Ishikawa (cell line): Measurements from ENCODE around the gene DCHS2.
A peak's percentile ranks its signal among the peaks of the same experiment; 100 is the strongest.

Experiments used
- CEBPB ChIP-seq: IDR thresholded peaks from 2 replicates; pipeline ENCODE4 v1.6.1; 2012
- CREB1 ChIP-seq: IDR thresholded peaks from 2 replicates; pipeline ENCODE4 v1.6.1; 2012; ENCODE audit warnings: low read depth
- EGR1 ChIP-seq: IDR thresholded peaks from 2 replicates; pipeline ENCODE4 v1.6.1; 2012
- EP300 ChIP-seq: IDR thresholded peaks from 2 replicates; pipeline ENCODE4 v1.6.1; 2012; ENCODE audit warnings: borderline replicate concordance
- FOXM1 ChIP-seq: IDR thresholded peaks from 2 replicates; pipeline ENCODE4 v1.6.1; 2012; ENCODE audit warnings: low read depth, borderline replicate concordance
- NFIC ChIP-seq: IDR thresholded peaks from 2 replicates; pipeline ENCODE4 v1.6.1; 2012
- TAF1 ChIP-seq: IDR thresholded peaks from 2 replicates; pipeline ENCODE4 v1.6.1; 2012; ENCODE audit warnings: low read depth, mild to moderate bottlenecking
- TCF12 ChIP-seq: IDR thresholded peaks from 2 replicates; pipeline ENCODE4 v1.6.1; 2012; ENCODE audit warnings: low read depth
- TEAD4 ChIP-seq: IDR thresholded peaks from 2 replicates; pipeline ENCODE4 v1.6.1; 2012
- YY1 ChIP-seq: IDR thresholded peaks from 2 replicates; pipeline ENCODE4 v1.6.1; 2012; ENCODE audit warnings: low read depth
- ZBTB7A ChIP-seq: IDR thresholded peaks from 2 replicates; pipeline ENCODE4 v1.6.1; 2012; ENCODE audit warnings: low read depth
- TF ChIP-seq, protein P1 (sequence below): IDR thresholded peaks from 2 replicates; pipeline ENCODE4 v1.6.1; 2012
- TF ChIP-seq, protein P2 (sequence below): IDR thresholded peaks from 2 replicates; pipeline ENCODE4 v1.6.1; 2012; ENCODE audit warnings: low read depth, mild to moderate bottlenecking
- TF ChIP-seq, protein P3 (sequence below): IDR thresholded peaks from 2 replicates; pipeline ENCODE4 v1.6.1; 2012

The DCHS2 gene

DNA sequence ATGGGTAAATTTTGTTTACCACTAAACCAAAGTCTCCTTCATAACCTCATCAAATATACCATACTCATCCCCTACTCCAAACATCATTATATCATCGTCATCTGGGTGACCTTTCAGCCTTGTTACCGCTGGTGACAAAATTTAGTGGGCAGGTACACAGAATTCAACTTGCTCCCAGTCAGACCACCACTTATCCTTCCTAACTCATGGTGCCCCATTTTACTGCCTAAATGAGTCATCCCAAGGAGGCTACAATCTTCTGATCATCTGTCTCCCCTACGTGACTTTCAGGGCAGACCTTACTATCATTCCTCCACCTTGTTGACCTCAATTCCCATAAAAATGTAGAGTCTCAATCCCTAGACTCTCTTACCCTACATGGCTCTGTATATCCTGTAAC is 49.6 kb downstream of the DCHS2 start:
- TF ChIP-seq EGR1 (no peak), TCF12 (no peak), FOXM1 (no peak), TEAD4 (no peak), CREB1 (no peak), EP300 (no peak)
- TF ChIP-seq, protein P1, sequence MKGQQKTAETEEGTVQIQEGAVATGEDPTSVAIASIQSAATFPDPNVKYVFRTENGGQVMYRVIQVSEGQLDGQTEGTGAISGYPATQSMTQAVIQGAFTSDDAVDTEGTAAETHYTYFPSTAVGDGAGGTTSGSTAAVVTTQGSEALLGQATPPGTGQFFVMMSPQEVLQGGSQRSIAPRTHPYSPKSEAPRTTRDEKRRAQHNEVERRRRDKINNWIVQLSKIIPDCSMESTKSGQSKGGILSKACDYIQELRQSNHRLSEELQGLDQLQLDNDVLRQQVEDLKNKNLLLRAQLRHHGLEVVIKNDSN = no peak
- TF ChIP-seq, protein P2, sequence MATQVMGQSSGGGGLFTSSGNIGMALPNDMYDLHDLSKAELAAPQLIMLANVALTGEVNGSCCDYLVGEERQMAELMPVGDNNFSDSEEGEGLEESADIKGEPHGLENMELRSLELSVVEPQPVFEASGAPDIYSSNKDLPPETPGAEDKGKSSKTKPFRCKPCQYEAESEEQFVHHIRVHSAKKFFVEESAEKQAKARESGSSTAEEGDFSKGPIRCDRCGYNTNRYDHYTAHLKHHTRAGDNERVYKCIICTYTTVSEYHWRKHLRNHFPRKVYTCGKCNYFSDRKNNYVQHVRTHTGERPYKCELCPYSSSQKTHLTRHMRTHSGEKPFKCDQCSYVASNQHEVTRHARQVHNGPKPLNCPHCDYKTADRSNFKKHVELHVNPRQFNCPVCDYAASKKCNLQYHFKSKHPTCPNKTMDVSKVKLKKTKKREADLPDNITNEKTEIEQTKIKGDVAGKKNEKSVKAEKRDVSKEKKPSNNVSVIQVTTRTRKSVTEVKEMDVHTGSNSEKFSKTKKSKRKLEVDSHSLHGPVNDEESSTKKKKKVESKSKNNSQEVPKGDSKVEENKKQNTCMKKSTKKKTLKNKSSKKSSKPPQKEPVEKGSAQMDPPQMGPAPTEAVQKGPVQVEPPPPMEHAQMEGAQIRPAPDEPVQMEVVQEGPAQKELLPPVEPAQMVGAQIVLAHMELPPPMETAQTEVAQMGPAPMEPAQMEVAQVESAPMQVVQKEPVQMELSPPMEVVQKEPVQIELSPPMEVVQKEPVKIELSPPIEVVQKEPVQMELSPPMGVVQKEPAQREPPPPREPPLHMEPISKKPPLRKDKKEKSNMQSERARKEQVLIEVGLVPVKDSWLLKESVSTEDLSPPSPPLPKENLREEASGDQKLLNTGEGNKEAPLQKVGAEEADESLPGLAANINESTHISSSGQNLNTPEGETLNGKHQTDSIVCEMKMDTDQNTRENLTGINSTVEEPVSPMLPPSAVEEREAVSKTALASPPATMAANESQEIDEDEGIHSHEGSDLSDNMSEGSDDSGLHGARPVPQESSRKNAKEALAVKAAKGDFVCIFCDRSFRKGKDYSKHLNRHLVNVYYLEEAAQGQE = no peak
- TF ChIP-seq, protein P3, sequence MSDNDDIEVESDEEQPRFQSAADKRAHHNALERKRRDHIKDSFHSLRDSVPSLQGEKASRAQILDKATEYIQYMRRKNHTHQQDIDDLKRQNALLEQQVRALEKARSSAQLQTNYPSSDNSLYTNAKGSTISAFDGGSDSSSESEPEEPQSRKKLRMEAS = no peak

DNA sequence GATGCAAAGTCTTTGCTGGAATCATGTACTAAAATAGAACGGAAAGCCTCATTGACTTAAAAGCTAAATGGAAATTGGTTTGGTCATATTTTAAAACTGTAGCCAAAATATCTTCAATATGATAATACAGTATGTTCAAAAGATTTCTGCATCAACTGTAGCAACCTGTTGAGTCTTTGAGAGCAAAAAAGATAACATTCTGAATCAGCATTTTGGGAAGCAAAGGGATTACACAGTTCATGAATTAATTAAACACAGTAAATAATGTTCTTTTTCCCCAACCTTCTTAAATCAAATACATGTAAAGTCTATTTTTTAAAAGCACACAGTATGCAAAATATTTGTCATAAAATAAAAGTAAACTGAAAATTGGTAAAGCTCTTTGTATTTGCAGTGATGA is 50.5 kb downstream of the DCHS2 start:
- TF ChIP-seq TAF1 = no peak
- TF ChIP-seq YY1 = no peak
- TF ChIP-seq FOXM1 = no peak
- no peak for TF ChIP-seq CEBPB
- TF ChIP-seq, protein P3 = no peak
- no peak for TF ChIP-seq ZBTB7A
- TF ChIP-seq CREB1 = no peak
- TF ChIP-seq, protein P2 = no peak
- TF ChIP-seq TEAD4 = no peak

- no peak for TF ChIP-seq EGR1
- TF ChIP-seq, protein P3 = no peak
- TF ChIP-seq ZBTB7A = no peak
- TF ChIP-seq, protein P2 = no peak
- no peak for TF ChIP-seq TAF1
- TF ChIP-seq, protein P1 = no peak
- peak; percentile 53; the same call in 1 of the 2 replicates for TF ChIP-seq NFIC
Measured at GRCh38 chr4:154439224-154439623, 52.4 kb downstream of the DCHS2 start.

DNA sequence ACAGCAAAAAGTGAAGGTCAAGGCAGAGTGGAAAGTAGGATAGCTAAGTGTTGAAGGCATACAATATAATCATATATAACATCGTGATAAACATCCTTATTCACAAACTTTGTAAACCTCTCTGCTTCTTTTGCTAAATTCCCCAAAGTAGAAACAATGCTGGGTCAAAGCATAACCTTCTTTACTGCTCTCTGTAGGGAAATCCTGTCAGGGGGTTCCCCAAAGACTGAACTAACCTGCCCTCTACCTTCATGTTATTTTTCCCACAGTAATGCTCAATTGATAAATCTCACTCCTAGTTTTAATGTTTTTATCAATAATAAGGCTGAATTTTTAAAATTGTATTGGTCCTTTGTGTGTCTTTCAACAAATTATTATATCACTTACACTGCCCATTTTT is 55.7 kb downstream of the DCHS2 start:
- TF ChIP-seq EP300 (no peak), YY1 (no peak), CREB1 (no peak), TCF12 (no peak), FOXM1 (no peak)
- TF ChIP-seq, protein P2 = no peak
